OCI-M1 (cell line): ENCODE measurements around the gene DHRSX.
"Not testable (repeated sequence)": the region's sequence is repeated elsewhere in the genome, so short reads cannot be mapped to it uniquely, and the experiment has no call there.

Experiments used
- DNase-seq: peaks from one replicate; lab custom pipeline; 2025; lab: John Stamatoyannopoulos, UW

Gene DHRSX, protein sequence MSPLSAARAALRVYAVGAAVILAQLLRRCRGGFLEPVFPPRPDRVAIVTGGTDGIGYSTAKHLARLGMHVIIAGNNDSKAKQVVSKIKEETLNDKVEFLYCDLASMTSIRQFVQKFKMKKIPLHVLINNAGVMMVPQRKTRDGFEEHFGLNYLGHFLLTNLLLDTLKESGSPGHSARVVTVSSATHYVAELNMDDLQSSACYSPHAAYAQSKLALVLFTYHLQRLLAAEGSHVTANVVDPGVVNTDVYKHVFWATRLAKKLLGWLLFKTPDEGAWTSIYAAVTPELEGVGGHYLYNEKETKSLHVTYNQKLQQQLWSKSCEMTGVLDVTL

DNA sequence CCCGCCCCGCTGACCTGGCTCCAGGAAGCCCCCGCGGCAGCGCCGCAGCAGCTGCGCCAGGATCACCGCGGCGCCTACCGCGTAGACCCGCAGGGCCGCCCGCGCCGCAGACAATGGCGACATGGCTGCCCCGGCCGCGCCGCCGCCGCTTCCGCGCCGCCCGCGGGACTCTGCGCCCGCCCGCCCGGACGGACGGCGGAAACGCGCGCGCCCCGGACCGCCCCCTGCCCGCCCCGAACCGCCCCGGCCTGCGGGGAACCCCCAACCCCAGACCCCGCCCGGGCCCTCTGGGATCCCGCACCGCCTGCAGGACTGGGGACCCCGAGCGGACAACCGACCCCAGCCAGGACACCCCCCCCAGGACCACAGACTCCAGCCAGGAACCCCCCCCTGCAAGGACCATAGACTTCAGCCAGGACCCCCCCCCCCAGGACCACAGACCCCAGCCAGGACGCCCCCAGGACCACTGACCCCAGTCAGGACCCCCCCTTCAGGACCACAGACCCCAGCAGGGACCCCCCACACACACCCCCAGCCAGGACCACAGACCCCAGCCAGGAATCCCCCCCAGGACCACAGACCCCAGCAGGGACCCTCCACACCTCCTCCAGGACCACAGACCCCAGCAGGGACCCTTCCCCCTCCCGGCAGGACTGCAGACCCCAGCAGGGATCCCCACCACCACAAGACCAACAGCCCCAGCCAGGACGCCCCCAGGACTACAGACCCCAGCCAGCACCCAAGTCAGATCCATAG, at the start of gene DHRSX, which contains the start of gene ZBED1:
Gene DHRSX, minus strand, starts transcription at position 174 of the 756 bp plus-strand sequence. Its CDS starts 51 bp downstream, at position 123.
Gene ZBED1, minus strand, starts transcription at position 174 of the 756 bp plus-strand sequence. CDS start 10,257 bp downstream, outside the sequence.
- no peak for DNase-seq

GRCh38 chrX:2549876-2550275, 49.1 kb upstream of the DHRSX start:
- no peak for DNase-seq

DNA sequence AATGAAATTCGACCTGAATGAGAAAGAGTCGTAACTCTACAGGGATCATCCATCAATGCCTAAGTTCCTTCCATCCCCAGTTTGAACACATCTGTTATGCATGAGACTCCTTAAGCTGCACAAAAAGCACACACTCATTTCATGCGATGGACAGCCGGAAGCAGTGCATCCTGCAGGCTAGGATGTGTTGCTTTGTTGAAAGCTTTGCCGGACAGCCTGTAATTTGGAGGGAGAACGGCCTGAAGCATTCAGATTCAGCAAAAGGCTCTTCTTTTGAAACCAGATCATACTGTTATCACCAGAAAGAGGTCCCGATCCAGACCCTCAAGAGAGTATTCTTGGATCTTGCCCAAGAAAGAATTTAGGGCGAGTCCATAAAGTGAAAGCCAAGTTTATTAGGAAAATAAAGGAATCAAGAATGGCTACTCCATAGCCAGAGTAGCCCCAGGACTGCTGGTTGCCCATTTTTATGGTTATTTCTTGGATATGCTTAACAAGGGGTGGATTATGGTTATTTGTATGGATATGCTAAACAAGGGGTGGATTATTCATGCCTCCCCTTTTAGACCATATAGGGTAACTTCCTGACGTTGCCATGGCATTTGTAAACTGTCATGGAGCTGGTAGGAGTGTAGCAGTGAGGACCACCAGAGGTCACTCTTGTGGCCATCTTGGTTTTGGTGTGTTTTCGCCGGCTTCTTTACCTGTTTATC, 48.1 kb upstream of the DHRSX start:
- no peak for DNase-seq

GRCh38 chrX:2547736-2548135, 47.0 kb upstream of the DHRSX start:
- DNase-seq = no peak

DNA sequence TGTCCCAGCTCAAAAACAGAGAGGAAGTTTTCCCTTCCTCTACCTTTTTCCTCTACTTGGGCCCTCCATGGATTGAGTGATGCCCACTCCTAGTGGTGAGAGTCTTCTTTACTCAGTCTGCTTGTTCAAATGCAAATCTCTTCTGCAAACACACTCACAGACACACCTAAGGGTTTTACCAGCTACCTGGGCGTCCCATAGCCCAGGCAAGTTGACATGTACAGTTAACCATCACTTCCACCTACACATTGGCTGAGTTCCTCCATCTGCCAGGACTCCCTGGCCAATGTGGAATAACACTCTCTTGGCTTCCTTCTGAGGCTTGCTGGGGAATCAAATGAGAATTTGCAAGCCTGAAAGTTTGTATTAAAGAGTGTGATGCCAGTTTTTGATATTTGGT, 45.7 kb upstream of the DHRSX start:
- no peak for DNase-seq

DNA sequence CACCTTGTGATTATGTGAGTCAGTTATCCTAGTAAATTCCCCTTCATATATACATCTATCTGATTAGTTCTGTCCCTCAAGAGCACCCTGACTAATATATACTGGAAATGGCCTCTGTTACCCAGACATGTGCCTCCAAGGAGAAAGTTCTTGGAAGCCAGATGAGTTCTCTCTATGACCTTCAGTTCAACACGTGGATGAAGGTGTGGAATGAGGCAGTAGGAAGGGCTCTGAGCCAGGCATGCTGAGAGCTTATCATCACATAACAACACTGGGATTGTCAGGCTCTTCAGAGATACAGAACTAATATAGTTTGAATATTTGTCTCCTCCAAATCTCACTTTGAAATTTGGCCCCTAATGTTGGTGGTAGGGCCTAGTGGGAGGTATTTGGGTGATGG, 44.4 kb upstream of the DHRSX start:
- DNase-seq = no peak

- no peak for DNase-seq
Observed at GRCh38 chrX:2542826-2543521, 42.2 kb upstream of the DHRSX start.

DNA sequence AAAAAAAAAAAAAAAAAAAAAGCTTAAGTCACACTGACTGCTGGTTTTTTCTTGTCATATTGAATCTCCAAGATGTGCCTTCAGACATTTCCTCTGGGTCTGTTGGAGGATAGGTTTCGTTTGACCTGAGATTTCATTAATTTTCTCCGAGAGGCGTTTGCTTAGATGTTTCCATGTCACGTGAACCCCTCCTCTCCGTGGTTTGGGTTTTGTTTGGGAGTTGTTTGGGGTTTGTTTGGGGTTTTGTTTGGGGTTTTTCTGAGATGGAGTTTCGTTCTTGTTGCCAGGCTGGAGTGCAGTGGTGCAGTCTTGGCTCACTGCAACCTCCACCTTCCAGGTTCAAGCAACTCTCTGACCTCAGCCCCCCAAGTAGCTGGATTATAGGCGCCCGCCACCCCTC, 40.8 kb upstream of the DHRSX start:
- DNase-seq = no peak

DNA sequence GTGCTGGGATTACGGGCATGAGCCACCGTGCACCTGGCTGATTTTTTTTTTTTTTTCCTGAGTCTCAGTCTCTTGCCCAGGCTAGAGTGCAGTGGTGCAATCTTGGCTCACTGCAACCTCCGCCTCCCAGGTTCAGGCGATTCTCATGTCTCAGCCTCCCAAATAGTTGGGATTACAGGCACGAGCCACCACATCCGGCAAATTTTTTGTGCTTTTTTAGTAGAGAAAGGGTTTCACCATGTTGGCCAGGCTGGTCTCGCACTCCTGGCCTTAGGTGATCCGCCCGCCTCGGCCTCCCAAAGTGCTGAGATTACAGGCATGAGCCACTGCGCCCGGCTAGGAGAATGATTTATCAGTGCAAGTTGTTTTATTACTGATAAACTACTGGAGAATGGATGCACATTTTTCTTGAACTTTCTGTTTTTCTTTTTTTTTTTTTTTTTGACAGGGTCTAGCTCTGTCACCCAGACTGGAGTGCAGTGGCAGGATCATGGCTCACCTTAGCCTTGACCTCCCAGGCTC, 39.7 kb upstream of the DHRSX start:
- DNase-seq = no peak

GRCh38 chrX:2539586-2539985, 38.8 kb upstream of the DHRSX start:
- no peak for DNase-seq

GRCh38 chrX:2538031-2538757, 37.4 kb upstream of the DHRSX start:
- DNase-seq = no peak

GRCh38 chrX:2536974-2537373, 36.2 kb upstream of the DHRSX start:
- DNase-seq = no peak

DNA sequence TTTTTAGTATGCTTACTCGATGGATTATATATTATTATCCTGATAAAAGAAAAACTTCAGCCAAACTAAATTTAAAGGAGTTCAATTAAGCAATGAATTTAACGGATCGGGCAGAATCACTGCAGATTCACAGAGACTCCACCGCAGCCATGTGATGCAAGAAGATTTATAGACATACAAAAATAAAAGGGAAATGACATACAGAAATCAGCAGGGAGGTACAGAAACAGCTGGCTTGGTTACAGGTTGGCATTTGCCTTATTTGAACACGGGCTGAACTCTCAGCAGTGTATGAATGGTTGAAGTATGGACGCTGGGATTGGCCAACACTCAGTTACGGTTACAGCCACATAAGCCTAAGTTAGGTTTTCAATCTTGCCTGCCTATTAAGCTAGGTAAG, 35.4 kb upstream of the DHRSX start:
- no peak for DNase-seq

DNA sequence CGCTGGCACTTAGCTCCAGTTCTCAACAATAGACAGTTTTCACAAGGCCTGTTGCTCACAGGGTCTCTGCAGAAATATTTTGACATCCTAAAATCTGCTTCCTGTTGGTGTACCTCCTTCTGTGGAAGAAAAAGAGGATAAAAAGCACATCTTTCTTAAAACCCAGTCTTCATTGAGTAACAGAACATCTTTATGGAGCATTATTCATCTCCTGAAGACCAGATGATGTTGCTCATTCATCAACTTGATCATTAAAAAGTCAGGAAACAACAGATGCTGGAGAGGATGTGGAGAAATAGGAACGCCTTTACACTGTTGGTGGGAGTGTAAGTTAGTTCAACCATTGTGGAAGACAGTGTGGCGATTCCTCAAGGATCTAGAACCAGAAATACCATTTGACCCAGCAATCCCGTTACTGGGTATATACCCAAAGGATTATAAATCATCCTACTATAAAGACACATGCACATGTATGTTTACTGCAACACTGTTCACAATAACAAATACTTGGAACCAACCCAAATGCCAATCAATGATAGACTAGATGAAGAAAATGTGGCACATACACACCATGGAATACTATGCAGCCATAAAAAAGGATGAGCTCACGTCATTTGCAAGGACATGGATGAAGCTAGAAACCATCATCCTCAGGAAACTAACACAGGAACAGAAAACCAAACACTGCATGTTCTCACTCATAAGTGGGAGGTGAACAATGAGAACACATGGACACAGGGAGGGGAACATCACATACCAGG, 33.7 kb upstream of the DHRSX start:
- not testable (repeated sequence) for DNase-seq

- peak; percentile 2 for DNase-seq
Observed at GRCh38 chrX:2533424-2533823, 32.6 kb upstream of the DHRSX start.

DNA sequence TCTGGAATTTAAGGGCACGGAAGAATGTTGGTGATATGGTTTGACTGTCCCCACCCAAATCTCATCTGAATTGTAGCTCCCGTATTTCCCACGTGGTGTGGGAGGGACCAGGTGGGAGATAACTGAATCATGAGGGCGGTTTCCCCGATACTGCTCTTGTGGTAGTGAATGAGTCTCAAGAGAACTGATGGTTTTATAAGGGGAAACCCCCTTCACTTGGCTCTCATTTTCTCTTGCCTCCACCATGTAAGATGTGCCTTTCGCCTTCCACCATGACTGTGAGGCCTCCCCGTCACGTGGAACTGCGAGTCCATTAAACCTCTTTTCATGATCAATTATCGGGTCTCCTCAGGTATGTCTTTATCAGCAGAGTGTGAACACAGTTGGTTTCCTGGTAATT, 25.6 kb upstream of the DHRSX start:
- no peak for DNase-seq

- DNase-seq = no peak
Observed at GRCh38 chrX:2523911-2524310, 23.1 kb upstream of the DHRSX start.

DNA sequence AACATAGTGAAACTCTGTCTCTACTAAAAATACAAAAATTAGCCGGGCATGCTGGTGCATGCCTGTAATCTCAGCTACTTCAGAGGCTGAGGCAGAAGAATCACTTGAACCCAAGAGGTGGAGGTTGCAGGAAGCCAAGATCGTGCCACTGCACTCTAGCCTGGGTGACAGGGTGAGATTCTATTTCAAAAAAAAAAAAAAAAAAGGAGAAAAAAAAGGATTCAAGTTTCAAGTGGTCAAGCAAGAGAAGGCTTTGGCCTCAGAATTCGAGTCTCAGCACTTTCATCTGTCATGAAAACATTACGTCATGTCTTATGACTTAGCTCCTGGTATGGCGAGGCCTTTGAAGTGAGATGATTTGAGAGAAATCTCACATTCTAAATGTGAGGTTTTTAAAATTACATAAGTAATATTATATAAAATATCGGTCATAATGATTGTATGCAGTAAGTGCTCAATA, 21.2 kb upstream of the DHRSX start:
- DNase-seq = no peak

GRCh38 chrX:2521092-2521926, 20.5 kb upstream of the DHRSX start:
- DNase-seq = no peak
